ENCODE data around the gene PRKCA. TPM values are rescaled to one million over a fixed set of nuclear protein-coding genes. Genes with fewer than 3 reads are reported as not detected.
A peak's percentile ranks its signal among the peaks of the same experiment; 100 is the strongest.

Gene PRKCA
- total RNA-seq, 1 donor = 60.5 TPM

DNA sequence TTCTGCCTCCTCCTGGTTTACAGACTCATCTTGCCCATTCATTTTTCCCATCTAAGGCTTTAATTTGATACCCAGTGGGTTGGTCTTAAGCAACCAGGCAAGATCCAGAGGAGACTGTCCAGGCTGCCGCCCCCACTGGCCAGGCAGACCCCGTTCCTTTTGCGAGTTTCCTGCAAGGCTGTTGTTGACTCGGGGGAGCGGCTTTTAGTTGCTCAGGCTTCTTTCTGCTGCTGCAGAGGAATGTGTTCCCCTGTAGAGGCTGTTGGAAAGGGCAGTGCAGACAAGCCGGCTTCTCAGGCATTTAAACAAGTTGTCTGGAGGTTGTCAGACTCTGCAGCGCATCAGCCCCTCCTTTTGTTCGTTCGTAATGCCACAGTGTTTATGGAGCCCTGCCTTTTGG lies 231.2 kb downstream of the PRKCA start:
- no peak overlapping the region for H3K4me3 ChIP-seq (ENCODE audit: low read depth, low read length)
- TF ChIP-seq, protein P1, sequence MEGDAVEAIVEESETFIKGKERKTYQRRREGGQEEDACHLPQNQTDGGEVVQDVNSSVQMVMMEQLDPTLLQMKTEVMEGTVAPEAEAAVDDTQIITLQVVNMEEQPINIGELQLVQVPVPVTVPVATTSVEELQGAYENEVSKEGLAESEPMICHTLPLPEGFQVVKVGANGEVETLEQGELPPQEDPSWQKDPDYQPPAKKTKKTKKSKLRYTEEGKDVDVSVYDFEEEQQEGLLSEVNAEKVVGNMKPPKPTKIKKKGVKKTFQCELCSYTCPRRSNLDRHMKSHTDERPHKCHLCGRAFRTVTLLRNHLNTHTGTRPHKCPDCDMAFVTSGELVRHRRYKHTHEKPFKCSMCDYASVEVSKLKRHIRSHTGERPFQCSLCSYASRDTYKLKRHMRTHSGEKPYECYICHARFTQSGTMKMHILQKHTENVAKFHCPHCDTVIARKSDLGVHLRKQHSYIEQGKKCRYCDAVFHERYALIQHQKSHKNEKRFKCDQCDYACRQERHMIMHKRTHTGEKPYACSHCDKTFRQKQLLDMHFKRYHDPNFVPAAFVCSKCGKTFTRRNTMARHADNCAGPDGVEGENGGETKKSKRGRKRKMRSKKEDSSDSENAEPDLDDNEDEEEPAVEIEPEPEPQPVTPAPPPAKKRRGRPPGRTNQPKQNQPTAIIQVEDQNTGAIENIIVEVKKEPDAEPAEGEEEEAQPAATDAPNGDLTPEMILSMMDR (IDR thresholded peaks at IDR 0.05; ENCODE audit: insufficient read depth, low read depth, low read length) = no peak
- DNase-seq (ENCODE audit: low read depth) = peak; percentile 87

DNA sequence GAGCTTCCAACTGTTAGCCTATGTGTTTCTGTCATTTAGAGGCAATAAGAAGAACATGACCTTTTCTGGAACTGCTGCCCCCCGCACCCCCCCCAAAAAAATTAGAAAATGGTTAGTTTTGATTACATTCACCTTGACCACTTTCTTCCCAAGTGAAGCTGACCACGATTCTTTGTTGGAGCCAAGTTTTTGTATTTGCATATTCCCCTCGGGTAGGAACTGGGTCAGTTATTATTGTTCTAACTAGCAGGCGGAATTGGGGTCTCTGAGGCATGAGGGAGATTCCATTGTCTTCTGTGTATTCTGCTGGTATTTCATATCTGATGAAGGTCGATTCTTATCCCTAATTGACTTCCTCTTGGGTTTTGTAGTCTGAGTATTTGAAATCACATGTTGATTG lies 231.6 kb downstream of the PRKCA start:
- no peak overlapping the region for H3K4me3 ChIP-seq (ENCODE audit: low read depth, low read length)
- no peak for DNase-seq (ENCODE audit: low read depth)
- TF ChIP-seq, protein P1 (IDR thresholded peaks at IDR 0.05; ENCODE audit: insufficient read depth, low read depth, low read length) = no peak

DNA sequence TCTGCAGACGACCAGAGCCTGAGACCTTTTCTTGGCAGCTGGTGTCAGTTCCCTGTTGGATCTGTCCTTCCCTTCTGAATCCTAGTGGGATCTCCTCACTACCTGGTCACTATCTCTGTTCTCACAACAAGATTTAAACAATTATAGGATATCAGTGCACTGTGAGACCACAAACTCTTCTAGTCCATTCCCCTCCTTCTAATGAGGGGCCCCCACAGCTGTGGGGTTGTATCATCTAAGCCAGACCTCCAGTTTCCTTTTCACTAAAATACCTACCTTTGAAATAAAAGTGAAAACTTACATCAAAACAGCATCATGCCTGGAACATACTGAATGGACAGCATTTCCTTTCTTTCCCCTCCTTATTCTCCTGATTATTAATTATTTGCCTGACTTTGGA lies 233.2 kb downstream of the PRKCA start:
- H3K4me3 ChIP-seq (ENCODE audit: low read depth, low read length) = no peak overlapping the region
- no peak for DNase-seq (ENCODE audit: low read depth)
- TF ChIP-seq, protein P1 (IDR thresholded peaks at IDR 0.05; ENCODE audit: insufficient read depth, low read depth, low read length) = no peak

GRCh38 chr17:66537502-66537901 lies 235.1 kb downstream of the PRKCA start:
- H3K4me3 ChIP-seq (ENCODE audit: low read depth, low read length) = no peak overlapping the region
- TF ChIP-seq, protein P1 (IDR thresholded peaks at IDR 0.05; ENCODE audit: insufficient read depth, low read depth, low read length) = no peak
- DNase-seq (ENCODE audit: low read depth) = no peak

- peak; percentile 43 for DNase-seq (ENCODE audit: low read depth)
Measured at GRCh38 chr17:66538776-66539175, 236.4 kb downstream of the PRKCA start.

DNA sequence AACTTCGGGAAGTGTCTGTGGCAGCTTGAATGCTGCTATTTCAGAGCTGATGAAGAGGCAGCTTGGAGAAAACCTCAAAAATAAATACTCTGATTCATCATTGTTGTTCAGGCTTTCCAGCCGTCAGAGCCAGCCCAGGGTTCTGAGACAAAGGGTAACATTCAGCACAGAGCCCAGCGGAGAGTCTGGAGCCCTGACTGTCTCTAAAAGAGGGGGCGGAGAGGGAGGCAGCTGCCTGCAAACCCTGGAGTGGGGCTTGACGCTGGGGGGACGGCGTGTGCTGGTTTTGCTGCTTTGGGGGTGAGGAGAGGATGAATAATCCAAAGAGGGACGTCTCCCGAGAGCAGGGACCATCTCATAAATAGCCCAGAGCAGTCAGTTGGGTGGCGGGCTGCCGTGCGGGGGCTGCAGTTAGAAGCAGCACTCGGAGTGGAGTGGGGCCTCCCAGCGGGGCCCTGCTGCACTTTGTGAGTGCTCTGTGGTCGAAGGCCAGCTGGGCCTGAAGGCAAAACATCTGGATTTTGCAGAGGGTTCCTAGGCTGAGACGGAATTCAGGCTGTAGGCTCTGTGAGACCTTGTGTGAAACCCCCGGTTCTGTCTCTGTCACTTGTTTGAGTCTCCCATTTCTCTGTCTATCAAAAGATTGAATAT lies 237.8 kb downstream of the PRKCA start:
- TF ChIP-seq, protein P1 (IDR thresholded peaks at IDR 0.05; ENCODE audit: insufficient read depth, low read depth, low read length) = no peak
- H3K4me3 ChIP-seq (ENCODE audit: low read depth, low read length) = peak overlapping the region; percentile 23
- peak; percentile 81 for DNase-seq (ENCODE audit: low read depth)

More at GRCh38 chr17:66538776-66539175, 236.4 kb downstream of the PRKCA start:
- H3K4me3 ChIP-seq (ENCODE audit: low read depth, low read length) = no peak overlapping the region
- TF ChIP-seq, protein P1 (IDR thresholded peaks at IDR 0.05; ENCODE audit: insufficient read depth, low read depth, low read length) = no peak
